ENCODE measurements around the gene GLI1.

GLI1 gene

DNA sequence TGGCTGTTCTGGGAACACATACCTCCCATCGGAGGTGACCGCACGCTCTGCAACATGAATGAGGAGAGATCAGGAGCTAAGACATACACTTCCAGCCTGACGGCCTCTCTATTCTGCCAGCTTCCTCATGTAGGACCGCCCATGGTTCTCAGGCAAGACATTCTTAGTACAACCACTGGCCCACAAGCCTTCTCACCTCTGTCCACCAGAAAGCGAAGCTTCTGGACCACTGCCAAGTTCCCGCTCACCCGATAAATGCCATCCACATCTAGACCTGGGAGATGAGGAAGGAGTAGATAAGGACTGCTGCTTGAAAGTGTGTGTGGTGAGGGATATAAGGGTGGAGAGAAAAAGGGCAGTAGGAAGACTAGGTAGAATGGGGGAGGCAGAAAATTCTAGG lies 14.8 kb downstream of the GLI1 start:
- TF ChIP-seq, protein P1, sequence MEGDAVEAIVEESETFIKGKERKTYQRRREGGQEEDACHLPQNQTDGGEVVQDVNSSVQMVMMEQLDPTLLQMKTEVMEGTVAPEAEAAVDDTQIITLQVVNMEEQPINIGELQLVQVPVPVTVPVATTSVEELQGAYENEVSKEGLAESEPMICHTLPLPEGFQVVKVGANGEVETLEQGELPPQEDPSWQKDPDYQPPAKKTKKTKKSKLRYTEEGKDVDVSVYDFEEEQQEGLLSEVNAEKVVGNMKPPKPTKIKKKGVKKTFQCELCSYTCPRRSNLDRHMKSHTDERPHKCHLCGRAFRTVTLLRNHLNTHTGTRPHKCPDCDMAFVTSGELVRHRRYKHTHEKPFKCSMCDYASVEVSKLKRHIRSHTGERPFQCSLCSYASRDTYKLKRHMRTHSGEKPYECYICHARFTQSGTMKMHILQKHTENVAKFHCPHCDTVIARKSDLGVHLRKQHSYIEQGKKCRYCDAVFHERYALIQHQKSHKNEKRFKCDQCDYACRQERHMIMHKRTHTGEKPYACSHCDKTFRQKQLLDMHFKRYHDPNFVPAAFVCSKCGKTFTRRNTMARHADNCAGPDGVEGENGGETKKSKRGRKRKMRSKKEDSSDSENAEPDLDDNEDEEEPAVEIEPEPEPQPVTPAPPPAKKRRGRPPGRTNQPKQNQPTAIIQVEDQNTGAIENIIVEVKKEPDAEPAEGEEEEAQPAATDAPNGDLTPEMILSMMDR (conservative IDR thresholded peaks at IDR 0.05) = no peak
- no peak overlapping the region for H3K27ac ChIP-seq

DNA sequence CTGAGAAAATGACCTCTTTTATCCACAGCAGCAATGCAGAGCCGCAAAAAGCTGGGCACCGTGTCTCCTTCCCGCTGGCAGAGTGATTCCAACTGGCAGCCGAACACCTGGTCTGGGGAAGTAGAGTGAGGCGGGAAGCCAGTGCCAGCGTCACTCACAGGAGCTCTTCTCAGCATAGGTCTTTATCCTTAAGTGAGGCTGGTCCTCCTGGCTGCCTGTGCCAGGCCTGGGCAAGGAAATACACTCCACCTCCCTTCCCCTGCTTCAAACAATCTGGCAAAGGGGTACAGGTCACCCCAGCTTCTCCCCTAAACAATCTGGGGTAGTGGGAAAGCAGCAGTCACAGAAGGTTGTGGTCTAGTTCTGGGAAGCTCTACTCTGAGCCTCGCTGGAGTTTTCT lies 15.3 kb downstream of the GLI1 start:
- peak overlapping the region; percentile 35; the same call in 1 of the 2 replicates for H3K27ac ChIP-seq
- TF ChIP-seq, protein P1 (conservative IDR thresholded peaks at IDR 0.05) = no peak

DNA sequence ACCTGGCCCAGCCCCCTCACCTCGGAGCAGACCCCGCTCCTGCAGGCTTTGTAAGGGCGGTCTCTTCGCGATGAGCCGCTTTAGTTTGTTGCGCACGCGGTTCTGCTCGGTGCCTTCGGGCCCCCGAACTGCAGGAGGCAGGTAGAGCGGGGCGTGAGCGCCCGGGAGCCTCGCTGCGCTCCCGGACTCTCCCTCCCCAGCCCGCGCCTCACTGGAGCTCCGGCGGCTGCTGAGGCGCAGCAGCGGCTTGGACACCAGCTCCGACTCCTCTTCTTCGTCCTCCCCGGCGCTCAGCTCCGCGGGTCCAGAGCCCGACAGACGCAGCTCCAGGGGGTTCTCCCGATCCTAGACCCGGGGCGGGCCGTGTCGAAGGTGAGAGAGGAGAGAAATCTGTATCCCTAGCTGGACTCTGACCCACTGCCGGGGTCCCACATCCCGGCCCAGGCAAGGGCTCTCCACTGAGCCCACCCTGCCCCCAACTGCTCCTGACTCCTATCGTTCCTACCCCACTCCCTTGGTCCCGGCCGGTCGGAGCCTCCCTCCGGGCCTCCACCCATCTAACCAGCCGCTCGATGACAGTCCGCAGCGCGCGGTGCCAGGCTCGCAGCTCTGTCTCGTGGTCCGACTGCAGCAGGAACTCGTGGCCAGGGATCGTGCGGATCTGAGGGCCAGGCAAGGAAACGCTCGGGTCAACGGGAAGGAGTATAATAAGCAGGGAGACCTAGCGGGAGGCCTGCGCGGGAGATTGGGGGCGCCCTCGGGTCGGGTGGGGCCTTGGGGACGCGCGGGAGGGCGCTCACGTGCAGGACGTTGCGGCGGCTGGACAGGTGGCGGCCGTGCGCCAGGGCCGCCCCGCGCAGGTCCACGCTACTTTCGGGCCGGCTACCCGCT lies 15.9 kb downstream of the GLI1 start:
- TF ChIP-seq, protein P1 (conservative IDR thresholded peaks at IDR 0.05) = no peak
- peak overlapping the region; percentile 35; the same call in 1 of the 2 replicates for H3K27ac ChIP-seq

DNA sequence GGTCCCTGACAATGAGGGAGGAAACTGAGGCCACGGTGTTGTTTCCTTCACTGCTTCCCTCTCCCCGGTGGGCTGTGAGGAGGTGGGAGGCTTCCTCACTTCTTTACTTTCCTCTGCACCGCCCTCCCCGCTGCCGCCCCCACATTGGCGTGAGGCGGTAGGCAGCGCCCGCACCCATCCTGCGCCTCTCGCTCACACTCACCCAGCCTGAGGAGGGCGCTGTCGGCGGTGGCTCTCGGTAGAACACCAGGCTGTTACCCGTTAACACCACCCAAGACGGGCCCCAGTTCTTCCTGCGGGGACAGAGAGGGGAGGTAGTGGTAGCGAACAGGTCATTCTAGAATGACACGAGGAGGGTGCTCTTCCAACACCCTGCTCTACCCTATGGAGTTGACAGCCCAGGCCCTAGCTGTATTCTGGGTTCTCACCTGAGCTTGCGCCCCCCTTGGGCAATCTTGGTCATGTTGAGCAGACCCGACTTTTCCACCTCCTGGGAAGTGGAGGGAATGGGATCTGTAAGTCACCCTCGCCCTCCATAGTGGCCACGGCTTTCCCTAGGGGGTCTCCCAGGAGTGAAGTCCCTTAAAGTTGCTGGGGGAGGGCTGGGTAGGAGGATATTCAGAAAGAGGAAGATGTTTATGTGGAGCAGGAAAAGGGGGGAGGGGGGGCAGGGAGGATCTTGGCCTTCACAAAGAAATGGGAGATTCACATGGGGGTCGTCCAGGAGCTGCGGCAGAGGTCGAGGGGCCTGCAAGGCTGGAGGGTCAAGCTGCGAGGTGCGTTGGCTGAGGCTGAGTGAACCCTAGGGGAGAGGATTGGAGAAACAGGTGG lies 16.8 kb downstream of the GLI1 start:
- TF ChIP-seq, protein P1 (conservative IDR thresholded peaks at IDR 0.05) = 0 out of 2 replicates have a peak, but pooled peaks have one; percentile 27
- H3K27ac ChIP-seq = peak overlapping the region; percentile 35; the same call in 1 of the 2 replicates

DNA sequence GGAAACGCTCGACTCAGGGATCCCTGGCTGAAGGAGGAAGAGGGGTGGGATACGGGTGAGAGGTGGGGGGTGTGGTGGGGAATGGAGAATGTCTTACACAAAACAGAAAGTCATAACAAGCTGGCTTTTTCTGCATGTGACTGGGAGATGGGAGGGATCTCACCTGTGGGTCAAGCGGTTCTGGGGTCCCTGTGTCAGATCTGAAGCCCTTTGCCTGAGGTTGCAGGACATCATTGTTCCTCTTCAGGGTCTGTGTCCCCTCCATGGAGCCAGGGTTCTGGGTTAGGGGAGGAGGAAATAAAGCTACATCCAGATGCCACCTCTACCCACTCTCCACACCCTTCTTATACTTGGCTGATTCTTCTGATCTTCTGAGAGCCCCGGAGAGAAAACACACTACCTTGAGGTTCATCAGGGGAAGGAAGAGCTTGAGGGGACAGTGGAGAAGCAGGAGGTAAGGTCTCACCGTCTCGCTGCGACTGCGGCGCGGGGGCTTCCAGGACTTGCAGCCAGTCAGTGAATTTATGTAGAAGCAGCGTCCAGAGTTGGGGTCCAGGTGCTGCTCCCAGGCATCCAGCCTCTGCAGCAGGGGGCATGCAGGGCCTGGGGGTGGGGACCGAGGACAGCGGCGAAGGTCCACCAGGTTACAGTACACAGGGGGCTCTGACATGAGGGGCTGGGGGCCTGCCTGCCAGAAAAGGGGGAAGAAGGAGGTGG lies 17.6 kb downstream of the GLI1 start:
- H3K27ac ChIP-seq = no peak overlapping the region
- TF ChIP-seq, protein P1 (conservative IDR thresholded peaks at IDR 0.05) = no peak

DNA sequence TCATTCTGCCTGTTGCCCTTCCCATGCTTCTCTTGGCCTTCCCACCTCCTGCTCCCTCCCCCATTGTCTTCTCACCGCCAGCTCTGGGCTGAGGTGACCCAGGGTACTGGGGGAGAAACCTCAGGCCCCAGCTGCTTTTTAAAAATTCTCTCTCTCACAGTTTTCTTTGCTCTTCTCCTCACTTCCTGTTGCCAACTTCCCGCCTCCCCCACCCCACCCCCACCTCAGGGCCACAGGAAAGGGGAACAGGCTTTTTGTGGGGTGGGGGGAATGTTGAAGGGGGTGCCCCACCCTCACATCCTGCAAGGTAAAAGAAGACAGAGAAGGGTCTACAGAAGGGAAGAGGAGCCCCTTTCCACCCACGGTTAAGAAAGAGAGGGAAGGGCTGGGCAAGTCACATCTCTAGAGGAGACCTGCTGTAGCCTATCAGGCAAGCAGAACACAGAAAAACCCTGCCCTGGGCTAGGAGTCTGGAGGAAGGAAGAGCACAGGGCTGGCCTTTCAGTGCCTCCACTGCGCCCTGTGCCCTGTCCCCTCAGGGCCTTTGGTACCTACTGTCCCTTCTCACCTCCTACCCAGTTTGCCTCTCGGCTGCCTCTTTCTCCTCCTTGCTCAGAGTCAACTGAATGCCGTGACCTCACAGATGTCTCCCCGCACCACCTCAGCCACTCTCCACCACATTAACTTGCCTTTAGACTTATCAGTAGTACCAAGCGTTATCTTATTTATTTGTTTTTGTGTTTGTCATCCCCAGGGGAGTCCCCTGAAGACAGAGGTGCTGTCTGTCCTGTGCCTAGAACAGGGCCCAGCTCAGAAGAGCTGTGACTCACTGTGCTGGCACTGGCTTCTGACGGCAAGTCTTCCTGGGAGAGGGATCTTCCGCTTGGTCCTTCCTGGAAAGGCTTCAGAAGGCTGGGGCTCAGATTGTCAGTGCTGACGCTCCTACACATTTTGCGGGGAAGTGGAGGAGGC lies 18.4 kb downstream of the GLI1 start:
- TF ChIP-seq, protein P1 (conservative IDR thresholded peaks at IDR 0.05) = no peak
- H3K27ac ChIP-seq = no peak overlapping the region

Measured in VCaP (cell line).